Measurements from ENCODE around the gene ECHS1. TPM values are rescaled to one million over a fixed set of nuclear protein-coding genes. Genes with fewer than 3 reads are reported as not detected.

The ECHS1 gene
- total RNA-seq, 2 experiments from 2014 or later: 46.2 to 48.3 TPM

- no TSS peak for BruUV-seq (replicated peaks)
- Histone ChIP-seq H3K9me3 (ENCODE audit: low read length) (no peaks in the 10 kb centered on the region), H3K9me2 (ENCODE audit: insufficient read depth, low read length) (no peaks in the 10 kb centered on the region), H4K20me1 (ENCODE audit: insufficient read depth, low read length) (no peaks in the 10 kb centered on the region), H3K4me1 (ENCODE audit: insufficient read depth, low read length, poor library complexity, severe bottlenecking) (peaks cover 7% of the 10 kb centered on the region), H2AFZ (ENCODE audit: low read length) (0 out of 2 replicates have a peak within 1 kb of the TSS, but pooled peaks have one; percentile 28), H3K4me3 (ENCODE audit: low read depth, low read length, poor library complexity, severe bottlenecking) (peak within 1 kb of the TSS; percentile 76), H3K79me2 (ENCODE audit: insufficient read depth, low read depth, low read length) (no peaks in the 10 kb centered on the region), H3K4me2 (ENCODE audit: low read length) (peak within 1 kb of the TSS; percentile 80), H3K27ac (ENCODE audit: low read depth, low read length, poor library complexity, severe bottlenecking) (no peak within 1 kb of the TSS), H3K36me3 (ENCODE audit: insufficient read depth, low read length) (0 out of 2 replicates have a peak, but pooled peaks cover 2% of the 10 kb centered on the region)
- peak; percentile 84 for DNase-seq (ENCODE audit: low spot score)
- ChIA-PET CTCF (ENCODE audit: unreplicated experiment) (no interaction called here), POLR2A (interaction anchor here (0.6 to 0.8 kb wide), 3 partner anchors 26 to 55 kb away, joined by 3 read pairs; no protein-coding TSS in a partner anchor)
- TF ChIP-seq CTCF (conservative IDR thresholded peaks at IDR 0.05; ENCODE audit: low read length) (0 out of 2 replicates have a peak, but pooled peaks have one; percentile 23), EZH2phosphoT487 (IDR thresholded peaks at IDR 0.05; ENCODE audit: borderline replicate concordance, low read depth, low read length) (no peak)
- intact Hi-C loops (cut with micrococcal nuclease; ENCODE audit: unreplicated experiment): loop anchor here (2.0 kb wide), 1 partner anchor 31 kb away; no protein-coding TSS in a partner anchor
These were observed 15.6 kb downstream of the ECHS1 start, which contains the start of gene FUOM for GRCh38 chr10:133357285-133358161. FUOM (minus strand) TSS chr10:133358019; CDS start chr10:133358007, 12 bp downstream.

- Histone ChIP-seq H4K20me1 (ENCODE audit: insufficient read depth, low read length) (no peaks in the 10 kb centered on the region), H3K9me2 (ENCODE audit: insufficient read depth, low read length) (no peaks in the 10 kb centered on the region), H3K4me3 (ENCODE audit: low read depth, low read length, poor library complexity, severe bottlenecking) (peak overlapping the region; percentile 76), H3K27ac (ENCODE audit: low read depth, low read length, poor library complexity, severe bottlenecking) (no peak overlapping the region), H3K4me1 (ENCODE audit: insufficient read depth, low read length, poor library complexity, severe bottlenecking) (peaks cover 7% of the 10 kb centered on the region), H3K79me2 (ENCODE audit: insufficient read depth, low read depth, low read length) (no peaks in the 10 kb centered on the region), H3K4me2 (ENCODE audit: low read length) (peak overlapping the region; percentile 80), H3K36me3 (ENCODE audit: insufficient read depth, low read length) (no peaks in the 10 kb centered on the region), H3K9me3 (ENCODE audit: low read length) (no peaks in the 10 kb centered on the region), H2AFZ (ENCODE audit: low read length) (no peak overlapping the region)
- intact Hi-C loops (cut with micrococcal nuclease; ENCODE audit: unreplicated experiment): no loop called here
- no TSS peak for BruUV-seq (replicated peaks)
- DNase-seq (ENCODE audit: low spot score): no peak
- ChIA-PET POLR2A (interaction anchor here (0.6 to 0.7 kb wide), 4 partner anchors 17 to 1023 kb away, joined by 3 to 9 read pairs (median 4); no protein-coding TSS in a partner anchor), CTCF (ENCODE audit: unreplicated experiment) (no interaction called here)
- TF ChIP-seq CTCF (conservative IDR thresholded peaks at IDR 0.05; ENCODE audit: low read length) (no peak), EZH2phosphoT487 (IDR thresholded peaks at IDR 0.05; ENCODE audit: borderline replicate concordance, low read depth, low read length) (no peak)
These were observed 16.4 kb downstream of the ECHS1 start for GRCh38 chr10:133356549-133357284.
